Epidermal melanocyte (primary cell): ENCODE results near the gene SLC15A3.

Experiments used
- DNase-seq: peaks from one replicate; pipeline ENCODE4 v3.0.0; 2011; ENCODE audit warnings: low spot score; ENCODE audit not compliant: insufficient read length

SLC15A3 gene

GRCh38 chr11:60946601-60947264 lies 5.2 kb downstream of the SLC15A3 start:
- DNase-seq, result no peak

GRCh38 chr11:60945295-60945667 lies 6.7 kb downstream of the SLC15A3 start:
- no peak for DNase-seq

DNA sequence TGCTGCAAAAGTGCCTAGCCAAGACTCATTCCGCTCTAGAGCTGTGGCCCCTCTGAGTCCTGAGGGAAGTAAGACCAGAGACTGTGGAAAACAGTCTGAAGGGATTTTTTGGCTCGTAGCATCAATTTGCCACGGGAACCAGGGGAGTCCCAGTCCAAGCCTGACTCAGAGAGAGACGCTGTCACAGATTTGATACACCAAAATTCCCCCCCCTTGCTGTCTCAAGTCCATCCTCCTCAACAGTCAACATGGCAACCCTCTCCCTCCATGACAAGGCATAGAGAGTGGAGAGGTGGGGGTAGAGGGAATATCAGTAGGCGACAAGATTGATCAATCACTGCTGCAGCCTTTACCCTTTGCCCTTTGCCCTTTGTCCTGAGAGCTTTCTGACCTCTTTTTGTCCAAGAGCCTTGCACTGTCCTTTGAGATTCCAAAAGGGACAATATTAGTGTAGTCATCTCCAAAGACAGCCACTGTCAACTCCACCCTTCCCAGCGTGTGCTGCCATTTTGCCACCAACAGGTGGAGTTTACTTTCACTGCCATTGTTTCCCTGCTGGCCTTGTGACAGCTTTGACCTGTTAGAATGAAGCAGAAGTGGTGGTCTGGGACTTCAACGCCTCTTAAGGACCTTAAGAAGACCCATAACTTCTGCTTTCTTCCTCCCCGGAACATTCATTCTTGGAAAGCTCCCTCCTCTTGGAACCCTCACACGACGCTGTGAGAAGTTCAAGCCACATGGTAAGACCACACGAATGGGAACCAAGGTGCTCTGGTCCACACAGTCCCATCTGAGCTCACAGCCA lies 7.3 kb downstream of the SLC15A3 start:
- DNase-seq, result no peak

- DNase-seq, result no peak
These were observed 8.9 kb downstream of the SLC15A3 start for GRCh38 chr11:60942970-60943565.

DNA sequence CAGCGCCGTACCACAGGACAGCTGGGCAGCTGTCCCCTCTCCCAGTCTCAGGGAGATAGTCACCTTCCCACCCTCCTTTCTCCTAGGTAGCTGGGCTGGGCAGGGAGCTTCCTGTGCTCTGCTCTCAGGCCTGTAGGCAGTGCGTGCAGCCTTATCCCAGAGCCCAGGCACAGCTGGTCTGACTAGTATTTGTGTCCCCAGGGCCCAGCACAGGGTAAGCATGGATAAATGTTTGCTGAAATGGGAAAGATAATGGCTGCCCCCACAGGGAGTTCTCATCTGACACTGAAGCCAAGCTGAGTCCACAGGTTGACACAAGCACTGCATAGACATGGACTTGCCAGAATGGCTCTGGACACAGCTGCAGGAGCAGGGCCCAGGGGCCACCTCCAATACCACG lies 9.8 kb downstream of the SLC15A3 start:
- DNase-seq, result no peak

- DNase-seq, result no peak
These were observed 10.4 kb downstream of the SLC15A3 start for GRCh38 chr11:60941371-60942119.

DNA sequence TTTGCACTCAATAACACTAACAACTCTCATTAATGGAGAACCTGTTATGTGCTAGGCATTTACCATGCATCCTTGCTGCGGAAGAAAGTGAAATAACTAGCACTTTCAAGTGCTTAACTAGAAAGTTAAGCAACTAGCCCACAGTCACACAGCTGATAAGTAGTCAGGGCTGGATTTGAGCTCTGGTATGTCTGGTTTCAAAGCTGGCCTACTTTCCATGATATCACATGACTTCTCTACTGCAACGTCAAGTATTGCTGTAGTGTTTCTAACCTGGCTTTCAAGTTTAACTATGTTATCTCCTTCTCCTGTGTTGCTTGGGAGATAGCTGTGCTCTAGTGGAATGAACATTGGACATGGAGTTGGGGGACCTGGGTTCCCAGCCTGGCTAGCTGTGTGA lies 12.1 kb downstream of the SLC15A3 start:
- no peak for DNase-seq

GRCh38 chr11:60939301-60939700 lies 12.7 kb downstream of the SLC15A3 start:
- no peak for DNase-seq

GRCh38 chr11:60938500-60938899 lies 13.5 kb downstream of the SLC15A3 start:
- DNase-seq, result no peak

GRCh38 chr11:60937811-60938210 lies 14.2 kb downstream of the SLC15A3 start:
- DNase-seq, result no peak

- DNase-seq, result no peak
These were observed 14.8 kb downstream of the SLC15A3 start for GRCh38 chr11:60937144-60937527.

GRCh38 chr11:60936467-60937143 lies 15.4 kb downstream of the SLC15A3 start:
- DNase-seq, result no peak

GRCh38 chr11:60935676-60936442 lies 16.1 kb downstream of the SLC15A3 start:
- no peak for DNase-seq

DNA sequence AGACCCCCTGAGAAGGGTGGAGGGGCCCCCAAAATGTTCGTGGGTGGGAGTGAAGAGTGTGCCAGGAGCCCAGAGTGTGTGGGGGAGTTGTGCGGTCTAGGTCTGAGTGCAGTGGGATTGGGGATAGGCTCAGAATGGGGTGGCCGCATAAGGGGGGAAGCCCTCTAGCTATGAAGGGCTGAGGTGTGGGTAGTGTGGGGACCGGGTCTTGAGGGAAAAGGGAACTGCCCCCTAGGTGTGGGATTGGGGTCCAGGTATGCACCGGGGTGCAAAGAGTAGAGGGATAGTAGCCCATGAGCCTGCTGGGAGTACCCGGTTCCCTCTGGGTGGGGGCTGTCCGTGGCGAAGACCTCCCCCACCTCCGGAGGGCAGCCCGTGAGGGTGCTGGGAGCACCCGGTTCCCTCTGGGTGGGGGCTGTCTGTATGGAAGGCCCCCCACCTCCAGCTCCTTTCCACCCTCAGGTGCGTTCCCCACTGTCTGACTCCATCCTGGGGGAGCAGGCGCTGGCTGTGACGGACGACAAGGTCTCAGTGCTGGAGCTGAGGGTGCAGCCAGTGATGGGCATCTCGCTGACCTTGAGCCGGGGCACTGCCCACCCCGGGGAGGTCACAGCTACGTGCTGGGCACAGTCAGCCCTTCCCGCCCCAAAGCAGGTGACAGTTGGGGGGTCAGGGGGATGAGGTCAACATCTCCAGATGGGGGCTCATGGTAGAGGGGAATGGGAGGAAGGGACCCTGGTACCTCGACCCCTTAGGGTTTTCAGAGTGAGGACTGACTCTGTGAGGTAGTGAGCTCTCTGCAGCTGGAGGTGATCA lies 17.0 kb downstream of the SLC15A3 start:
- DNase-seq, result no peak

- DNase-seq, result no peak
These were observed 17.7 kb downstream of the SLC15A3 start for GRCh38 chr11:60934124-60934789.

DNA sequence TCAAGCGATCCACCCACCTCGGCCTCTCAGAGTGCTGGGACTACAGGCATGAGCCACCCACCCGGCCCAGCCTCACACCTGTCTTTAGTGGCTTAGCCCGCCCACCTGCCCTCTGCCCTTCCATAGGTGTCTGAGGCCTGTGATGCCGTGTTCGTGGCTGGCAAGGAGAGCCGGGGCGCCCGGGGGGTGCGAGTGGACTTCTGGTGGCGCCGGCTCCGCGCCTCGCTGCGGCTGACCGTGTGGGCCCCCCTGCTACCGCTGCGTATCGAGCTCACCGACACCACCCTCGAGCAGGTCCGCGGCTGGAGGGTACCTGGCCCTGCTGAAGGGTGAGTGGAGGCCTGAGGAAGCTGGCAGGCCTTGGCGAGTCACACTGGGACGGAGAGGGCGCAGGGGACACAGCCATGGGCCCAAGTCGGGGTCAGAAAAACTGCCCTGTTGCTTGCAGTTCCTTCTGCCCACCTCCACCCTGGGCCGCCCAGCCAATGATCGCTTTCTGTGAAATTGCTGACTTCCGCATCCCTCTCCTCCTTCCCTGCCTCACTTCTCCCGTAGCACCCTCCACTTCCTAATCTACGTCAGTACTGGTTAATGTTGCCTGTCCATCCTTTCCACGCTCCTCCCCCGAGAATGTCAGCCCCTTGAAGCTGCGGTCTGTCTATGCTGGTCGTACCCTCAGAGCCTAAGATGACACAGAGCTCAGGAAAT lies 18.4 kb downstream of the SLC15A3 start:
- no peak for DNase-seq

GRCh38 chr11:60932605-60933356 lies 19.2 kb downstream of the SLC15A3 start:
- DNase-seq, result no peak

- no peak for DNase-seq
These were observed 20.1 kb downstream of the SLC15A3 start for GRCh38 chr11:60931917-60932316.
